ENCODE results near the gene PITPNC1.

The PITPNC1 gene

DNA sequence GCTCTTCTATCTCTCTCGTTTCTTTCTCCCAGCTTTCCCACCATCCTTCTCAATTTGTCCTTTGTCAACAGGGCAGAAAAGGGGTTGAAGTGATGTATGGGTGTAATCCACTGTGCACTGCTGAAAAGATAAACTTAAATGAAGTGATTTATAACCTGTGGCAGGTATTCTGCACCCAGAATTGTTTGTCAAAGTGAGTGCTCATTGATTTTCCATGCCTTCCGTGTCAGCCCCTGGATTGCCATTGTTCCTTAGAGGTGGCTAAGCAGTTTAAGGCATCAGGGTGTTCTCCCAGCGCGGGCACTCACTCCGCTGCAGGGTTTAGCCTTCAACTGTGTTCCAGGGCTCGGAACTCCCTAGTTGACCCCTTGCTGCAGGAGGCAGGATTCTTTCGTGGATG is 82.9 kb downstream of the PITPNC1 start:
- TF ChIP-seq TAF1 (IDR thresholded peaks at IDR 0.05; ENCODE audit: borderline replicate concordance, insufficient read depth, low read length) (no peak), FOXP2 (optimal IDR thresholded peaks at IDR 0.05; ENCODE audit: borderline replicate concordance, extremely low read depth, extremely low read length, insufficient read depth) (no peak), POLR2AphosphoS5 (IDR thresholded peaks at IDR 0.05; ENCODE audit: low read depth, low read length) (no peak), SIN3A (IDR thresholded peaks at IDR 0.05; ENCODE audit: borderline replicate concordance, insufficient read depth, low read length) (no peak)
- TF ChIP-seq, protein P1, sequence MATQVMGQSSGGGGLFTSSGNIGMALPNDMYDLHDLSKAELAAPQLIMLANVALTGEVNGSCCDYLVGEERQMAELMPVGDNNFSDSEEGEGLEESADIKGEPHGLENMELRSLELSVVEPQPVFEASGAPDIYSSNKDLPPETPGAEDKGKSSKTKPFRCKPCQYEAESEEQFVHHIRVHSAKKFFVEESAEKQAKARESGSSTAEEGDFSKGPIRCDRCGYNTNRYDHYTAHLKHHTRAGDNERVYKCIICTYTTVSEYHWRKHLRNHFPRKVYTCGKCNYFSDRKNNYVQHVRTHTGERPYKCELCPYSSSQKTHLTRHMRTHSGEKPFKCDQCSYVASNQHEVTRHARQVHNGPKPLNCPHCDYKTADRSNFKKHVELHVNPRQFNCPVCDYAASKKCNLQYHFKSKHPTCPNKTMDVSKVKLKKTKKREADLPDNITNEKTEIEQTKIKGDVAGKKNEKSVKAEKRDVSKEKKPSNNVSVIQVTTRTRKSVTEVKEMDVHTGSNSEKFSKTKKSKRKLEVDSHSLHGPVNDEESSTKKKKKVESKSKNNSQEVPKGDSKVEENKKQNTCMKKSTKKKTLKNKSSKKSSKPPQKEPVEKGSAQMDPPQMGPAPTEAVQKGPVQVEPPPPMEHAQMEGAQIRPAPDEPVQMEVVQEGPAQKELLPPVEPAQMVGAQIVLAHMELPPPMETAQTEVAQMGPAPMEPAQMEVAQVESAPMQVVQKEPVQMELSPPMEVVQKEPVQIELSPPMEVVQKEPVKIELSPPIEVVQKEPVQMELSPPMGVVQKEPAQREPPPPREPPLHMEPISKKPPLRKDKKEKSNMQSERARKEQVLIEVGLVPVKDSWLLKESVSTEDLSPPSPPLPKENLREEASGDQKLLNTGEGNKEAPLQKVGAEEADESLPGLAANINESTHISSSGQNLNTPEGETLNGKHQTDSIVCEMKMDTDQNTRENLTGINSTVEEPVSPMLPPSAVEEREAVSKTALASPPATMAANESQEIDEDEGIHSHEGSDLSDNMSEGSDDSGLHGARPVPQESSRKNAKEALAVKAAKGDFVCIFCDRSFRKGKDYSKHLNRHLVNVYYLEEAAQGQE (IDR thresholded peaks at IDR 0.05; ENCODE audit: insufficient read depth in 1 of 2, low read depth in 2 of 2, low read length in 2 of 2), result no peak

DNA sequence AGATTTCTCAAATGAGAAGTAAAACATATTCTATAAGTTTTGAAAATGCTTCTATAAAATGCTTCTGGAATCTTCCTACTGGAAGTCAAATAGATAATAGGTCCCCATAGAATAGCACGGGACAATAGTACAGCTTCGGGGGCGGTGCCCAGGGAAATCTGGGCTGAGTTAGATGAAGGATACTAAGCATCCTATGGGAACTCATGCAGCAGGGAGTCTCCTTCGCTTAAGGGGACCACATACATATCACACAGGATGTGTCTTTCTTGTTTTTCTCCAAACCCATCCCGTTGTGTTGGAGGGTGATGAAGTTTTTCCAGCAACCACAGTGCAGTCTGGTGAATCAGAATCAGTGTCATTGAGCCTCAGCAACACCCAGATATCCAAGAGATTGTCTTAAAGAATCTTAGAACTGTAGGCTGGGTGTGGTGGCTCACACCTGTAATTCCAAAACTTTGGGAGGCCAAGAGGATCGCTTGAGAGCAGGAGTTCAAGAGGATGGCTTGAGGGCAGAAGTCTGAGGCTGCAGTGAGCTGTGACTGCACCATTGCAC is 84.2 kb downstream of the PITPNC1 start:
- TF ChIP-seq TAF1 (IDR thresholded peaks at IDR 0.05; ENCODE audit: borderline replicate concordance, insufficient read depth, low read length) (no peak), SIN3A (IDR thresholded peaks at IDR 0.05; ENCODE audit: borderline replicate concordance, insufficient read depth, low read length) (no peak), POLR2AphosphoS5 (IDR thresholded peaks at IDR 0.05; ENCODE audit: low read depth, low read length) (no peak), FOXP2 (optimal IDR thresholded peaks at IDR 0.05; ENCODE audit: borderline replicate concordance, extremely low read depth, extremely low read length, insufficient read depth) (no peak)
- TF ChIP-seq, protein P1 (IDR thresholded peaks at IDR 0.05; ENCODE audit: insufficient read depth in 1 of 2, low read depth in 2 of 2, low read length in 2 of 2), result no peak

DNA sequence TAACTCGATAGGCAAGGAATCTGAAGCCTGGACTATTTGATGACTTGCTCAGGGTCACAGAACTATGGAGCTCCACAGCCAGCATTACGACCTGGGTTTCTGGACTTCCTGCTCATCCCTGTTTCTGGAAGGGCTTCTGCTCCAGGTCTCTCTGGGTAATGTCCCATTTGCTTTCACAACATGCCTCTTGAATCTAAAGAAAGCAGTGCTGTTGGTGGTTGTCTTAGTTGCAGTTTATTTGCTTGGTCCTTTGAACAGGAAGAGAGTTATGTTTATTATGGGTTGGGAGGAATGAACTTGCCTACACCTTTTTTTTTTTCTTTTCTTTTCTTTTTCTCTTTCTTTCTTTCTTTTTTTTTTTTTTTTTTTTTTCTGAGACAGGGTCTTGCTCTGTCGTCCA is 84.8 kb downstream of the PITPNC1 start:
- TF ChIP-seq TAF1 (IDR thresholded peaks at IDR 0.05; ENCODE audit: borderline replicate concordance, insufficient read depth, low read length) (no peak), FOXP2 (optimal IDR thresholded peaks at IDR 0.05; ENCODE audit: borderline replicate concordance, extremely low read depth, extremely low read length, insufficient read depth) (no peak), POLR2AphosphoS5 (IDR thresholded peaks at IDR 0.05; ENCODE audit: low read depth, low read length) (no peak), SIN3A (IDR thresholded peaks at IDR 0.05; ENCODE audit: borderline replicate concordance, insufficient read depth, low read length) (no peak)
- TF ChIP-seq, protein P1 (IDR thresholded peaks at IDR 0.05; ENCODE audit: insufficient read depth in 1 of 2, low read depth in 2 of 2, low read length in 2 of 2), result no peak

- TF ChIP-seq, protein P1 (IDR thresholded peaks at IDR 0.05; ENCODE audit: insufficient read depth in 1 of 2, low read depth in 2 of 2, low read length in 2 of 2), result no peak
Measured at GRCh38 chr17:67466251-67466796, 89.2 kb downstream of the PITPNC1 start.

Measured in PFSK-1 (cell line).